Progenitor cell of endocrine pancreas (in vitro differentiated cells): Measurements from ENCODE around the gene UNC5CL. TPM values are rescaled to one million over a fixed set of nuclear protein-coding genes. Genes with fewer than 3 reads are reported as not detected.
"Not testable (repeated sequence)": the region's sequence is repeated elsewhere in the genome, so short reads cannot be mapped to it uniquely, and the experiment has no call there.

Experiments
- DNase-seq: peaks from one replicate; pipeline ENCODE4 v3.0.0; 2021; ENCODE audit warnings: low spot score; ENCODE audit not compliant: unreplicated experiment
- H3K27ac Mint-ChIP-seq: 2 replicates; pipeline ENCODE4 v1.8.0; 2021; ENCODE audit warnings: mild to moderate bottlenecking, moderate library complexity, mixed read lengths
- H3K27me3 Mint-ChIP-seq: 2 replicates; pipeline ENCODE4 v1.8.0; 2021; ENCODE audit warnings: mixed read lengths
- H3K36me3 Mint-ChIP-seq: 2 replicates; pipeline ENCODE4 v1.8.0; 2022; ENCODE audit warnings: mixed read lengths; ENCODE audit not compliant: insufficient read depth
- H3K4me1 Mint-ChIP-seq: 2 replicates; pipeline ENCODE4 v1.8.0; 2021; ENCODE audit warnings: low read depth, mixed read lengths
- H3K4me3 Mint-ChIP-seq: 2 replicates; pipeline ENCODE4 v1.8.0; 2021; ENCODE audit warnings: low read depth, mild to moderate bottlenecking, moderate library complexity, mixed read lengths
- H3K9me3 Mint-ChIP-seq: 2 replicates; pipeline ENCODE4 v1.8.0; 2021; ENCODE audit warnings: low read depth, mixed read lengths
- CTCF ChIP-seq: fragments of 200-600 bp; sonication (generic); IDR thresholded peaks from one replicate; pipeline ENCODE4 v1.5.0; 2021; ENCODE audit warnings: antibody characterized with exemption, mild to moderate bottlenecking; ENCODE audit not compliant: unreplicated experiment
- total RNA-seq: library from RNA; stranded (reverse); gene quantifications from 2 replicates; pipeline ENCODE4 v1.2.1, GENCODE V29; 2021

Gene UNC5CL
- total RNA-seq, 1 donor from 2014 or later, result 3.7 TPM

DNA sequence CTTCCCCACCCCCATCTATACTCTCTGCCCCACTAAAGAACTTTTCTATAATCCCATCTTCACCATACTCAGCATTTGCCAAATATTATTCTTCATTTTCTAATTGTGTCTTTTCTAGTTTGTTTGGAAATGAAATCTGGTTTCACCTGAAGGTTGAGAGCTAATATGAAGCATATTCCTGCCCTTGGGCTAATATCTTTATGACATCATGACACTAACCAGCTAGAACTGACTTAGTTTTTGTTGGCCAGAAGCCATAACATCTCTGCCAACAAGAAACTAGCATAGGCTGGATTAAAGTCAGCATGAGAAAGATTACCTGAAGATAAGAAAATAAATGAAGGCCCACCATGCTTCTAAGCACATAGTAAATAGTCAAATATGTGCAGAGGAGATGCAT lies 16.7 kb downstream of the UNC5CL start:
- H3K9me3 Mint-ChIP-seq, result peaks cover 2% of the 10 kb centered on the region
- no peak for TF ChIP-seq CTCF
- no peaks in the 10 kb centered on the region for H3K27me3 Mint-ChIP-seq
- no peak overlapping the region for H3K27ac Mint-ChIP-seq
- H3K4me1 Mint-ChIP-seq, result peaks cover 11% of the 10 kb centered on the region
- no peak overlapping the region for H3K4me3 Mint-ChIP-seq
- no peak for DNase-seq
- peaks cover 15% of the 10 kb centered on the region for H3K36me3 Mint-ChIP-seq

DNA sequence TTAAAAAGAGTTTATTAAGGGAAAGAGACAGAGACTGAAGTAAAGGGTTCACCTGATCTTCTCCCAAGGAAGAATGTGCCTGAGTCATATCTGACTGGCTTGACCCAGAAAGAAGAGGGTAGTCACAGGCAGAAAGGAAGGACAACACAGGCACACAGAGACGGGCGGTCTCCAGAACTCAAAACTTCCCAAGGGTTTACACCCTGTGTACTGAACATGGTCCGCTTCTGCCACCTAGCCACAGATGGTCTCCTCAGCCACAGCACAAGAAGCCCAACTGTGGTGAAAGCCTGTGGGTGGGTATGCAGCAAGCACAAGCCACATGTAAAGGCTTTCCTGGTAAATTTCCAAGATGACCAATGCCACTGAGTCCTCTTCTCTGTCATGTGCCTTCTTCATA lies 17.2 kb downstream of the UNC5CL start:
- peaks cover 15% of the 10 kb centered on the region for H3K36me3 Mint-ChIP-seq
- peaks cover 7% of the 10 kb centered on the region for H3K4me1 Mint-ChIP-seq
- no peak overlapping the region for H3K27ac Mint-ChIP-seq
- no peak overlapping the region for H3K4me3 Mint-ChIP-seq
- H3K9me3 Mint-ChIP-seq, result peaks cover 2% of the 10 kb centered on the region
- no peak for DNase-seq
- no peak for TF ChIP-seq CTCF
- no peaks in the 10 kb centered on the region for H3K27me3 Mint-ChIP-seq

GRCh38 chr6:41017663-41018062 lies 21.4 kb downstream of the UNC5CL start:
- Mint-ChIP-seq H3K27me3 (no peaks in the 10 kb centered on the region), H3K4me3 (no peak overlapping the region), H3K4me1 (peaks cover 5% of the 10 kb centered on the region), H3K27ac (no peak overlapping the region), H3K9me3 (peaks cover 2% of the 10 kb centered on the region), H3K36me3 (peaks cover 14% of the 10 kb centered on the region)
- TF ChIP-seq CTCF, result no peak
- DNase-seq, result no peak

GRCh38 chr6:41015860-41016259 lies 23.2 kb downstream of the UNC5CL start:
- not testable (repeated sequence) for H3K4me3 Mint-ChIP-seq, DNase-seq, H3K9me3 Mint-ChIP-seq, H3K27ac Mint-ChIP-seq, H3K27me3 Mint-ChIP-seq
- Mint-ChIP-seq H3K36me3 (peaks cover 15% of the 10 kb centered on the region), H3K4me1 (peaks cover 11% of the 10 kb centered on the region)

DNA sequence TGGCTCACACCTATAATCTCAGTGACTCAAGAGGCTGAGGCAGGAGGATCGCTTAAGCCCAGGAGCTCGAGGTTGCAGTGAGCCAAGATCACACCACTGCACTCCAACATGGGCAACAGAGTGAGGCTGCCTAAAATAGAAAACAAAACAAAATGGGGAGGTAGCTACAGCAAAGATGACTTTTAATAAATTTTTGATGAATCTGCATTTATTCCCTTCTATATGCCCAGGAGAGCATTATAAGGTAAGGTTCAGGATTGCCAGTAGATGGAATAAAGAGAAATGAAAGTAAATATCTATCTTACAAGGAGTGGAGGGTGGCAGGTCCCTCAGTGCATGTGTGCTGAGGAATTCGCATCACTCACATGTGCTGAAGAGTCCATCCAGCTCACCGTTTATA lies 24.2 kb downstream of the UNC5CL start:
- Mint-ChIP-seq H3K36me3 (peaks cover 12% of the 10 kb centered on the region), H3K4me3 (no peak overlapping the region), H3K27ac (no peak overlapping the region), H3K27me3 (no peaks in the 10 kb centered on the region), H3K4me1 (peaks cover 11% of the 10 kb centered on the region), H3K9me3 (no peaks in the 10 kb centered on the region)
- no peak for TF ChIP-seq CTCF
- DNase-seq, result no peak

DNA sequence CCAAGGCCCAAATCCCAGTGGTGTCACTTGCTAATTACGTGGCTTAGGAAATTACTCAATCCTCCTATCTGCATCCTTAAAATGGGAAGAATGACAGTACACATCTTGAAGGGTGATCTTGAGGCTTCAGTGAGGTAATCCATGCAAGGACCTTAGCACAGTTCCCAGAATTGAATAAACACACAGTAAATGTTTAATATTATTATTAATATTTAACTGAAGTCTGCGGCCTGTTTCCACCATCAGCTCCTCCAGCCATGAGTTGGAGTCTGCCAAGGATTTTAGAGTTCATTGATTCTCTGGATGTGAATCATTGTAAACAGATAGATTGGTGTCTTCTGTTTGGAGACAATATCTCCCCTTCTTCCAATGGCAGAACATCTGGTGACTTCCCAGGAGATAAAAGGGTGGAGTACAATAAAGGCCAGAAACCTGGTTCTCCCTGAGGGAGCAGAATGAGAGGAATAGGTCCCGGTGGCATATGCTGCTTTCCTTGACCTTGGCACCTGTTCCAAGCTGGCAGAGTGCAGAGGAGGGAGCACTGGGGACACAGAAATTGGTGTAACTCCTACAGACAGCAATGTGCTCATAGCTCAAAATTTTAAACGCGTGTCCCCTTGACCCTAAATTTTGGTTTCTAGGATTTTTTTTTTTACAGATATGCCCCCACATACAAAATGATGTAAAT lies 25.4 kb downstream of the UNC5CL start:
- Mint-ChIP-seq H3K36me3 (peaks cover 9% of the 10 kb centered on the region), H3K4me1 (peaks cover 11% of the 10 kb centered on the region), H3K4me3 (no peak overlapping the region), H3K9me3 (no peaks in the 10 kb centered on the region), H3K27me3 (no peaks in the 10 kb centered on the region), H3K27ac (no peak overlapping the region)
- no peak for TF ChIP-seq CTCF
- DNase-seq, result no peak
